ENCODE results near the gene MICAL2.

MICAL2 gene

GRCh38 chr11:12287009-12287373 is 176.6 kb downstream of the MICAL2 start:
- H3K4me3 ChIP-seq (ENCODE audit: low read length) = no peak overlapping the region
- peak; percentile 84 for DNase-seq (ENCODE audit: low read depth)
- TF ChIP-seq CTCF (IDR thresholded peaks at IDR 0.05; ENCODE audit: insufficient read depth, low read depth, low read length, missing control alignments) = no peak

GRCh38 chr11:12287374-12288211 is 177.2 kb downstream of the MICAL2 start:
- no peak overlapping the region for H3K4me3 ChIP-seq (ENCODE audit: low read length)
- TF ChIP-seq CTCF (IDR thresholded peaks at IDR 0.05; ENCODE audit: insufficient read depth, low read depth, low read length, missing control alignments) = peak; percentile 69
- peak; percentile 93 for DNase-seq (ENCODE audit: low read depth)

- no peak overlapping the region for H3K4me3 ChIP-seq (ENCODE audit: low read length)
- peak; percentile 86 for DNase-seq (ENCODE audit: low read depth)
- peak; percentile 97 for TF ChIP-seq CTCF (IDR thresholded peaks at IDR 0.05; ENCODE audit: insufficient read depth, low read depth, low read length, missing control alignments)
These were observed 178.0 kb downstream of the MICAL2 start for GRCh38 chr11:12288212-12288930.

- DNase-seq (ENCODE audit: low read depth) = no peak
- H3K4me3 ChIP-seq (ENCODE audit: low read length) = no peak overlapping the region
- no peak for TF ChIP-seq CTCF (IDR thresholded peaks at IDR 0.05; ENCODE audit: insufficient read depth, low read depth, low read length, missing control alignments)
These were observed 178.7 kb downstream of the MICAL2 start for GRCh38 chr11:12288931-12289666.

GRCh38 chr11:12289667-12290476 is 179.5 kb downstream of the MICAL2 start:
- no peak for TF ChIP-seq CTCF (IDR thresholded peaks at IDR 0.05; ENCODE audit: insufficient read depth, low read depth, low read length, missing control alignments)
- no peak for DNase-seq (ENCODE audit: low read depth)

GRCh38 chr11:12290477-12290922 is 180.1 kb downstream of the MICAL2 start:
- no peak overlapping the region for H3K4me3 ChIP-seq (ENCODE audit: low read length)
- DNase-seq (ENCODE audit: low read depth) = no peak
- no peak for TF ChIP-seq CTCF (IDR thresholded peaks at IDR 0.05; ENCODE audit: insufficient read depth, low read depth, low read length, missing control alignments)

More at GRCh38 chr11:12289667-12290476, 179.5 kb downstream of the MICAL2 start:
- H3K4me3 ChIP-seq (ENCODE audit: low read length) = no peak overlapping the region

All from epithelial cell of esophagus (primary cell).